Stimulated activated effector memory CD8-positive, alpha-beta T cell treated with anti-CD3 and anti-CD28 coated beads, Interleukin-12 subunit alpha, Interleukin-12 subunit beta, amount 100 ng/mL, for 72 hours (primary cell): ENCODE measurements around the gene NAA40.

Experiments used
- ATAC-seq: fragments of 150-1000 bp; cut with Tn5 transposase; 2 replicates; pipeline ENCODE4 v1.10.0; 2021
- DNase-seq, 2 donors: peaks; one replicate each; pipeline ENCODE4 v3.0.0; 2021 to 2022; ENCODE audit warnings: low spot score in 2 of 2
- H3K27ac Mint-ChIP-seq: one replicate; pipeline ENCODE4 v1.8.0; 2022; ENCODE audit warnings: mild to moderate bottlenecking, mixed read lengths
- H3K36me3 Mint-ChIP-seq: one replicate; pipeline ENCODE4 v1.8.0; 2022; ENCODE audit warnings: mild to moderate bottlenecking, mixed read lengths
- H3K4me1 Mint-ChIP-seq: one replicate; pipeline ENCODE4 v1.8.0; 2022; ENCODE audit warnings: mixed read lengths
- H3K4me3 Mint-ChIP-seq: one replicate; pipeline ENCODE4 v1.8.0; 2022; ENCODE audit warnings: mild to moderate bottlenecking, mixed read lengths
- H3K9me3 Mint-ChIP-seq: one replicate; pipeline ENCODE4 v1.8.0; 2022; ENCODE audit warnings: mixed read lengths

The NAA40 gene

GRCh38 chr11:63908631-63909401 lies 30.0 kb upstream of the NAA40 start:
- H3K4me3 Mint-ChIP-seq = no peak overlapping the region
- no peak overlapping the region for H3K27ac Mint-ChIP-seq
- H3K36me3 Mint-ChIP-seq = peaks cover 71% of the 10 kb centered on the region
- H3K9me3 Mint-ChIP-seq = no peaks in the 10 kb centered on the region
- H3K4me1 Mint-ChIP-seq = no peaks in the 10 kb centered on the region
- ATAC-seq (no peak), DNase-seq (no peak)

DNA sequence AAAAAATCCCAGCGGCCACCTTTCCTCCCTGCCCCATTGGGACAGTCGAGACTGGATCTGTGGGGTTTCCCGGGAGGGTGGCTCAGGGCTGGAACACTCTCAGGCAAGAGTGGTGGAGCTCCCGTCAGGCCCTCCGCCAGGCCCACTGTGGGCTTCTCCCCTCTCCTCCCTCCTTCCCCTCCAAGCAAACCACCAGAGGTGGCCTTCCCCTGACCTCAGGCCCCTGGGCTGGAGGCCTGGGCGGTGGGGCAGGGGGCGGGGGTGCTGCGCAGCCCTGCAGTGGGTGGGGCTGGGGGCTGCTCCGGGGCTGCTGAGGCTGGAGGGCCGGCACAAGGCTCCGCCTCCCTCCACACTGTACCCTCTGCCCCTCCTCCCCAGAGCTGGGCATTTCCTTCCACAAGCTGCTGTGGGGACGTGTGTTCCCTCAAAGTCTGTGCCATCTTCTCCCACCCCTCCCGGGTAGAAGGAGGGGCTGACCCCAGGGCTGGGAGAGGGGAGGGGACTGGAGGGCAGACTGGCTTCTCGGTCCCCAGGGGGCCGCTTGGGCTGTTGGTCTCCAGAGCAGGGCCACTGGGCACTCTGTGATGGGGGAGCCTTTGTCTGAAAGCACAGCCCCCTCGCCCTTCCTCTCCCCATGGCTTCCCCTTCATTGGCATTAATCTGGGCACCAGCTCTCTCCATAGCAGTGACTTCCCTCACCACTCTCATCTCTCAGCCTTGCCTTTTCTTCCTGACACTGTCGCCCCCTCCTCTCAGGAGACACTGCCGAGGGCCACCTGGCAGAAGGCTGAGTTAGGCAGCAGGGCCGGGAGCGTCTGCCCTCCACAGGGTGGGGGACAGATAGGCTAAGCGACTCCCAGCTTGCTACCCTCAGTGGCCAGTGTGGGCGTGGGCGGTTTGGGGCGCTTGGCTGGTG lies 29.0 kb upstream of the NAA40 start:
- Mint-ChIP-seq H3K4me3 (no peak overlapping the region), H3K36me3 (peaks cover 65% of the 10 kb centered on the region), H3K27ac (peak overlapping the region; percentile 50), H3K4me1 (no peaks in the 10 kb centered on the region), H3K9me3 (no peaks in the 10 kb centered on the region)
- no peak for DNase-seq
- no peak for ATAC-seq

DNA sequence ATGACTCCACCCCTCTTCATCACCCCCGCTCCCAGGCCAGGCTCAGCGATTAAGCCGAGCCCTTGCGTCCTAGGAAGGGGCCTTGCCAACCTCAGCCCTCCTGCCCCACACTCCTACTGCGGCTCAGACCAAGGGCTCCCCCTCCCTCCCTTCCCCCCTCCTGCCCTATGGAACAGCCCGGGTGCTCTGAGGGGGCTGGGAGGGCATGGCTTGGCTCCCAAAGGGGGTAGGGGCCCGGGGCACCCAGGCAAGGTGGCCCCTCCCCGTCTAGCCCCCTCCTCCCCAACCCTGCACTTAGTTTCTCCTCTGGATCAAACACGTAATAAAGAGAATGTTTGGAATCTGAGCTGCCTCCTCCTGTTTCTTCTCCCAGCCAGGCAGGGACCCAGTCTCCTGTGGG lies 28.1 kb upstream of the NAA40 start:
- Mint-ChIP-seq H3K36me3 (peaks cover 56% of the 10 kb centered on the region), H3K4me3 (no peak overlapping the region)
- no peak for ATAC-seq

DNA sequence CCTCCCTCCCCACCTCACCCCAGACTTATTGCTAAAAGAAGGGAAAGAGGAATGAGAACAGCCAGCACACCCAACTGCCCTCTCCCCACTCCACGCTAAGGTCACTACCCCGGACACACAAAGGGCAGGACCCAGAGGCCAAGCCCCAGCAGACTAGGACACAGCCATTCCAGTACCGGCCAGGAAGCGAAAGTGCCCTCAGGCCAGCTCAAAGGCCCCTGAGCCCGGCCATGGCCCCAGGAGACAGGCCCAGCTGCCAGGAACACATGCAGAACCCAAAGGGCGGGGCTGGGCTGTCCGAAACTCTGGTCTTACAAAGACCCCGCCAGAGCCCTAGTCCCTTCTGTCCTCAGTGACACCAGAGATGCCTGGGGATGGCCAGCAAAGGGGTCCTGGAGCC lies 27.4 kb upstream of the NAA40 start:
- Mint-ChIP-seq H3K36me3 (peaks cover 49% of the 10 kb centered on the region), H3K27ac (no peak overlapping the region), H3K9me3 (no peaks in the 10 kb centered on the region), H3K4me3 (no peak overlapping the region), H3K4me1 (peaks cover 3% of the 10 kb centered on the region)
- DNase-seq (no peak), ATAC-seq (no peak)

More for the DNA sequence above, 28.1 kb upstream of the NAA40 start:
- no peaks in the 10 kb centered on the region for H3K4me1 Mint-ChIP-seq
- no peak overlapping the region for H3K27ac Mint-ChIP-seq
- H3K9me3 Mint-ChIP-seq = no peaks in the 10 kb centered on the region
- no peak for DNase-seq

DNA sequence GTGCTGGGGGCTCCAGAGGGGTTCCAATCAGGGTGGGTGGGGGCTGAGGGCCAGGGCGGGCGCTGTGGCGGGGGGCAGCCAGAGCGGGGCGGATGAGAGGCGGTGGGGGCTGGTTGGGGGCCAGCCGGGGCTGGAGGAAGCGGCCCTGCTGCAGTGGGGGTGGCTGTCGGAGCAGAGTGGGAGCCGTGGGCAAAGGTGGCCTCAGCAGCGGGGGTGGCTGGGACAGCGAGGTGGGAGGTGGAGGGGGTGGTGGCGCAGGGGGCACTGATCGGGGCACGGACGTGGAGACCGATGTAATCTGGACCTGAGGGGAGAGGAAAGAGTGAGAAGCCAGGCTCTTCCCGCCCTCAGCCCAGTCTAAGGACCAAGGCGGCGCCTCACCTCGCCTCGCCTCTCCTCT lies 26.9 kb upstream of the NAA40 start:
- H3K9me3 Mint-ChIP-seq = no peaks in the 10 kb centered on the region
- no peak for DNase-seq
- no peak overlapping the region for H3K27ac Mint-ChIP-seq
- H3K36me3 Mint-ChIP-seq = peaks cover 44% of the 10 kb centered on the region
- no peak overlapping the region for H3K4me3 Mint-ChIP-seq
- ATAC-seq = no peak
- H3K4me1 Mint-ChIP-seq = peaks cover 5% of the 10 kb centered on the region

GRCh38 chr11:63912678-63913077 lies 26.1 kb upstream of the NAA40 start:
- DNase-seq (no peak), ATAC-seq (no peak)
- Mint-ChIP-seq H3K4me1 (peaks cover 8% of the 10 kb centered on the region), H3K27ac (no peak overlapping the region), H3K9me3 (no peaks in the 10 kb centered on the region), H3K36me3 (peaks cover 36% of the 10 kb centered on the region), H3K4me3 (no peak overlapping the region)

- H3K27ac Mint-ChIP-seq = no peak overlapping the region
- no peak overlapping the region for H3K4me3 Mint-ChIP-seq
- H3K4me1 Mint-ChIP-seq = peaks cover 17% of the 10 kb centered on the region
- H3K36me3 Mint-ChIP-seq = peaks cover 22% of the 10 kb centered on the region
- no peak for DNase-seq
- H3K9me3 Mint-ChIP-seq = no peaks in the 10 kb centered on the region
- no peak for ATAC-seq
Observed at GRCh38 chr11:63913866-63914830, 24.7 kb upstream of the NAA40 start.

GRCh38 chr11:63914896-63915691 lies 23.7 kb upstream of the NAA40 start:
- DNase-seq (no peak), ATAC-seq (no peak)
- Mint-ChIP-seq H3K4me1 (peaks cover 17% of the 10 kb centered on the region), H3K9me3 (no peaks in the 10 kb centered on the region), H3K36me3 (peaks cover 14% of the 10 kb centered on the region), H3K27ac (peak overlapping the region; percentile 63), H3K4me3 (no peak overlapping the region)

GRCh38 chr11:63915961-63916836 lies 22.6 kb upstream of the NAA40 start:
- Mint-ChIP-seq H3K27ac (no peak overlapping the region), H3K9me3 (no peaks in the 10 kb centered on the region), H3K4me3 (peak overlapping the region; percentile 75), H3K4me1 (peaks cover 17% of the 10 kb centered on the region), H3K36me3 (peaks cover 4% of the 10 kb centered on the region)
- ATAC-seq = peak; percentile 36
- no peak for DNase-seq

- H3K9me3 Mint-ChIP-seq = no peaks in the 10 kb centered on the region
- H3K36me3 Mint-ChIP-seq = peaks cover 4% of the 10 kb centered on the region
- peak; percentile 40 to 74 for DNase-seq
- peaks cover 17% of the 10 kb centered on the region for H3K4me1 Mint-ChIP-seq
- ATAC-seq = peak; percentile 73
- no peak within 1 kb of the TSS for H3K27ac Mint-ChIP-seq
- peak within 1 kb of the TSS; percentile 75 for H3K4me3 Mint-ChIP-seq
Observed at GRCh38 chr11:63916837-63917691, 21.7 kb upstream of the NAA40 start, which contains the start of gene RCOR2. TSS of gene RCOR2 (minus strand) at chr11:63917164. CDS start at chr11:63916456, 708 bp downstream.

DNA sequence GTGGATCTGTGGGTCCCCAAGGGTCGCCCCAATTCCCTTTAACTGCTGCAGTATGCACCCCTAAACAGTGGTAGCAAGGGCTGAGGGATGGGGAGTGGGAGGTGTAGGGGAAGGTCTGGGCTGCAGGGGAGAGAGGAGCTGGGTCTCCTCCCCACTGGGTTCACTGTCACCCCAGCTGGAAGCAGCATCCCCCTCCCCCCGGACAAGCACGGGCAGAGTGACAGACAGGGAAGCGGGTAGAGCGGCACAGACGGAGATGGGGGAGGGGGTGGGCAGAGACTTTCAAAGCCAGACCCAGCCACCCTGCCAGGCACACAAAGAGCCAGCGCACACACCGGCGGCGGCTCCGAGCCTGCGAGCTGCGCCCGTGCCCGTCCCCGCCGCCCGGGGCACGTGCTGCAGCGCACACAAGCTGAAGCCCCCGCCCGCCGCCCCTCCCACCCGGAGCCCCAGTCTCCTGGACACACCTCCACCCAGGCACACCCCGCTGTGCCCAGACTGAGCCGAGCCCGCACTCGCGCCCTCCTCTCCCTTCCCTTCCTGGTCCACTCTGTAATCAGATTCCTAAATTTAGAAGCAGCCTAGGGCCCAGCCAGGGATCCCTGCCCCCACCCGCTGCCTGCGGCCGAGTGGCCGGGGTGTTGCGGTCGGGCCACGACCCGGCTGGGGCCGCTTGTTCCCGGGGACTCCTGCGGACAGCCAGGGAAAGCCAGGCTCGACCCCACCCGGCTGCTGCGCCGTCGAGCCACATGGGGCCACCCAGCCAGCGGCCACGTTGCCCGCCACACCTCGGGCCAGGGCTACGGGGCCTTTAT lies 20.9 kb upstream of the NAA40 start:
- H3K9me3 Mint-ChIP-seq = no peaks in the 10 kb centered on the region
- H3K36me3 Mint-ChIP-seq = peaks cover 4% of the 10 kb centered on the region
- DNase-seq = no peak
- ATAC-seq = peak; percentile 17
- H3K27ac Mint-ChIP-seq = no peak overlapping the region
- peaks cover 17% of the 10 kb centered on the region for H3K4me1 Mint-ChIP-seq
- peak overlapping the region; percentile 75 for H3K4me3 Mint-ChIP-seq

DNA sequence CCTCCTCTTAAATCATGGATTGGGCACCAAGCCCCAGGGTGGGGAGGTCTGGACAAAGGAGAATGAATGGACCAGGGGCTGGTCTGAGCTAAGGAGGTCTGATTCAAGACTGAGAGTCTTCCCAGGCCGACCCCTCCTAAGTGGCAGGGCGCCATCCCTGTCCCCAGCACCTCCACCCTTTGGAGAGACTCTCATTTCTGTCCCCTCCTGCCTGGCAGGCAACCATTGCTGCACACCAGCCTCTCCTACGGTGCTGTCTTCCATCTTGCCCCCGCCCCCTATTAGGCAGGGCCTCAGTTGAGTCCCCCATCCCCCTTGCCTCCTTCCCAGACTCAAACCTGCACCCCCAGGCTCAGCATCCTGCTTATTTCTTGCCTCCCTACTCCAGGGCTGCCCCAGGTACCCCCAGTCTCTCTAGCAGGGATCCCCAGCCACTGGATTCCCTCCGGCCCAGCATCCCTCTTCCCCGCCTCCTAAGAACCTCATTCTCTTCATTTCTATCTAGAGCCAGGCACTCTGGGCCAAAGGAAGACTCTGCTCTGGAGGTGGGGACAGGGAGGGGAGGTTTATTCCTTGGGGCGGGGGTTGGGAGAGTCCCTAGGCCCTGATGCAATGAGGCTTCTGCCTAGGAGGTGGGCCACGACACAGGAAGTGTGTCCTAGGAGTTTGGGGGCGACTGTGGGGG lies 20.2 kb upstream of the NAA40 start:
- no peaks in the 10 kb centered on the region for H3K9me3 Mint-ChIP-seq
- peaks cover 17% of the 10 kb centered on the region for H3K4me1 Mint-ChIP-seq
- ATAC-seq (no peak), DNase-seq (no peak)
- peaks cover 4% of the 10 kb centered on the region for H3K36me3 Mint-ChIP-seq
- H3K27ac Mint-ChIP-seq = peak overlapping the region; percentile 63
- peak overlapping the region; percentile 75 for H3K4me3 Mint-ChIP-seq
